GM23338 (cell line): ENCODE data around the gene SACS. TPM values are rescaled to one million over a fixed set of nuclear protein-coding genes. Genes with fewer than 3 reads are reported as not detected.

ENCODE experiments used
- ATAC-seq: fragments of 200-7000 bp; cut with Tn5 transposase; 3 replicates; pipeline ENCODE4 v1.9.1; 2020
- DNase-seq: peaks from one replicate; pipeline ENCODE4 v3.0.0-alpha.2; 2015; ENCODE audit warnings: low spot score
- H2AFZ ChIP-seq: fragments of 200-600 bp; sonication (generic); 2 replicates; pipeline ENCODE4 v1.8.0; 2016; ENCODE audit warnings: antibody characterized with exemption, mild to moderate bottlenecking, moderate library complexity
- H3F3A ChIP-seq: fragments of 200-600 bp; sonication (generic); replicated peaks from 2 replicates; pipeline ENCODE4 v1.8.0; 2017; ENCODE audit warnings: antibody characterized with exemption, mixed run types, low read depth
- H3K27ac ChIP-seq: fragments of 200-600 bp; sonication (generic); 2 replicates; pipeline ENCODE4 v1.6.1; 2016; ENCODE audit warnings: low read depth
- H3K27me3 ChIP-seq: fragments of 200-600 bp; sonication (generic); 2 replicates; pipeline ENCODE4 v1.8.0; 2016; ENCODE audit warnings: mild to moderate bottlenecking, mixed run types, moderate library complexity; ENCODE audit not compliant: insufficient read depth
- H3K36me3 ChIP-seq: fragments of 200-600 bp; sonication (generic); 2 replicates; pipeline ENCODE4 v1.8.0; 2016; ENCODE audit warnings: mild to moderate bottlenecking; ENCODE audit not compliant: insufficient read depth
- H3K4me1 ChIP-seq: fragments of 200-600 bp; sonication (generic); 2 replicates; pipeline ENCODE4 v1.8.0; 2016; ENCODE audit warnings: mild to moderate bottlenecking, moderate library complexity; ENCODE audit not compliant: insufficient read depth
- H3K4me2 ChIP-seq: fragments of 200-600 bp; sonication (generic); 2 replicates; pipeline ENCODE4 v1.7.1; 2017; ENCODE audit warnings: mixed run types
- H3K4me3 ChIP-seq: fragments of 200-600 bp; sonication (generic); 2 replicates; pipeline ENCODE4 v1.6.1; 2016; ENCODE audit warnings: mixed run types
- H3K79me2 ChIP-seq: fragments of 200-600 bp; sonication (generic); replicated peaks from 2 replicates; pipeline ENCODE4 v1.8.0; 2017; ENCODE audit warnings: mild to moderate bottlenecking; ENCODE audit not compliant: insufficient read depth
- H3K9me2 ChIP-seq: fragments of 200-600 bp; sonication (generic); 2 replicates; pipeline ENCODE4 v1.8.0; 2017; ENCODE audit not compliant: insufficient read depth
- H4K20me1 ChIP-seq: fragments of 200-600 bp; sonication (generic); replicated peaks from 2 replicates; pipeline ENCODE4 v1.8.0; 2017; ENCODE audit warnings: mild to moderate bottlenecking; ENCODE audit not compliant: insufficient read depth
- H3K27ac Mint-ChIP-seq: 2 replicates; pipeline ENCODE4 v1.8.0; 2020; ENCODE audit warnings: inconsistent platforms, mild to moderate bottlenecking, moderate library complexity, mixed read lengths
- H3K27me3 Mint-ChIP-seq: 3 replicates; pipeline ENCODE4 v1.8.0; 2022; ENCODE audit warnings: low read depth, mild to moderate bottlenecking, moderate library complexity, mixed read lengths, inconsistent platforms; ENCODE audit not compliant: insufficient read depth, poor library complexity
- H3K36me3 Mint-ChIP-seq: 3 replicates; pipeline ENCODE4 v1.8.0; 2021; ENCODE audit warnings: low read depth, mild to moderate bottlenecking, inconsistent platforms, moderate library complexity, mixed read lengths
- H3K4me1 Mint-ChIP-seq: 3 replicates; pipeline ENCODE4 v1.8.0; 2020; ENCODE audit warnings: mild to moderate bottlenecking, inconsistent platforms, mixed read lengths
- H3K4me3 Mint-ChIP-seq: 3 replicates; pipeline ENCODE4 v1.8.0; 2021; ENCODE audit warnings: moderate library complexity, mild to moderate bottlenecking, inconsistent platforms, mixed read lengths
- H3K9me3 Mint-ChIP-seq: 3 replicates; pipeline ENCODE4 v1.8.0; 2020; ENCODE audit warnings: moderate library complexity, mild to moderate bottlenecking, inconsistent platforms, mixed read lengths
- CTCF ChIP-seq, 2 experiments: fragments of 200-600 bp in 1 of 2; sonication (generic) in 1 of 2; conservative IDR thresholded peaks; 2 replicates each; pipeline versions ENCODE4 v1.5.1 to v1.6.1; 2016 to 2017; ENCODE audit warnings: antibody characterized with exemption in 2 of 2, low read depth in 2 of 2, mild to moderate bottlenecking in 2 of 2, moderate library complexity in 1 of 2
- EZH2 ChIP-seq: fragments of 200-600 bp; sonication (generic); IDR thresholded peaks from one replicate; pipeline ENCODE4 v1.8.0; 2017; ENCODE audit warnings: antibody characterized with exemption, mild to moderate bottlenecking, low read depth; ENCODE audit not compliant: unreplicated experiment
- EZH2phosphoT487 ChIP-seq: fragments of 200-600 bp; sonication (generic); IDR thresholded peaks from one replicate; pipeline ENCODE4 v1.8.1; 2018; ENCODE audit warnings: antibody characterized with exemption; ENCODE audit not compliant: unreplicated experiment
- JUNB ChIP-seq: IDR thresholded peaks from one replicate; pipeline ENCODE4 v1.6.1; 2016; ENCODE audit warnings: antibody characterized with exemption; ENCODE audit not compliant: unreplicated experiment
- NANOG ChIP-seq: IDR thresholded peaks from 2 replicates; pipeline ENCODE4 v1.6.1; 2016; ENCODE audit warnings: antibody characterized with exemption, borderline replicate concordance
- POLR2AphosphoS5 ChIP-seq: IDR thresholded peaks from 2 replicates; pipeline ENCODE4 v1.6.1; 2016; ENCODE audit warnings: antibody characterized with exemption, low read depth
- REST ChIP-seq: IDR thresholded peaks from one replicate; pipeline ENCODE4 v1.6.1; 2018; ENCODE audit warnings: antibody characterized with exemption; ENCODE audit not compliant: unreplicated experiment
- ZNF331 ChIP-seq: fragments of 250-450 bp; sonication (Bioruptor Pico); IDR thresholded peaks from 2 replicates; pipeline ENCODE4 v1.5.0; 2020; ENCODE audit warnings: low read depth, mild to moderate bottlenecking, moderate library complexity
- ZNF462 ChIP-seq: fragments of 250-450 bp; sonication (Bioruptor Pico); IDR thresholded peaks from 2 replicates; pipeline ENCODE4 v1.5.0; 2020; ENCODE audit warnings: mild to moderate bottlenecking, moderate library complexity
- polyA plus RNA-seq: library from polyadenylated mRNA; unstranded; fragments of >200 nt; fragmentation: Nextera tagmentation; extraction: Ambion mirVana; gene quantifications from 2 replicates; pipeline ENCODE4 v1.2.1, GENCODE V29; 2016
- total RNA-seq: library from RNA; depleted of rRNA; stranded (reverse); fragments of >200 nt; shearing (Covaris generic); gene quantifications from 2 replicates; pipeline ENCODE4 v1.2.3, GENCODE V29; 2014

Gene SACS
- total and polyA plus RNA-seq, 2 experiments from 2014 or later: 13.8 to 58.7 TPM

GRCh38 chr13:23449398-23450162 is 16.1 kb upstream of the SACS start:
- no peaks in the 10 kb centered on the region; the same call in 1 of the 3 replicates for H3K9me3 Mint-ChIP-seq
- peak overlapping the region; percentile 92 for H3K27ac Mint-ChIP-seq
- H3K27me3 Mint-ChIP-seq: peaks cover 5% of the 10 kb centered on the region
- H3K36me3 Mint-ChIP-seq: peaks cover 3% of the 10 kb centered on the region; the same call in 2 of the 3 replicates
- 0 out of 2 replicates have a peak, but pooled peaks cover 4% of the 10 kb centered on the region for H3K36me3 ChIP-seq
- peak overlapping the region; percentile 42 for H3K4me3 Mint-ChIP-seq
- no peaks in the 10 kb centered on the region for H3K27me3 ChIP-seq
- TF ChIP-seq EZH2: no peak
- TF ChIP-seq POLR2AphosphoS5: no peak
- TF ChIP-seq NANOG: 0 out of 2 replicates have a peak, but pooled peaks have one; percentile 12
- TF ChIP-seq EZH2phosphoT487: no peak
- TF ChIP-seq ZNF331 (CRISPR knock-in tag): no peak
- TF ChIP-seq ZNF462 (CRISPR knock-in tag): peak; percentile 21; the same call in 1 of the 2 replicates
- no peak for TF ChIP-seq JUNB
- no peak for TF ChIP-seq REST
- 0 out of 4 replicates have a peak, but pooled peaks of 1 of the 2 experiments have one; percentile 14 for TF ChIP-seq CTCF (conservative IDR thresholded peaks at IDR 0.05; ENCODE audit: low read depth in 2 of 2)
- peaks cover 7% of the 10 kb centered on the region; the same call in 1 of the 2 replicates for H3K9me2 ChIP-seq
- no peak overlapping the region for H2AFZ ChIP-seq
- ATAC-seq: peak; percentile 92
- H3K4me2 ChIP-seq: peak overlapping the region; percentile 2
- H3F3A ChIP-seq: peaks cover 4% of the 10 kb centered on the region; the same call in 1 of the 2 replicates
- DNase-seq: peak; percentile 66
- H4K20me1 ChIP-seq: no peaks in the 10 kb centered on the region
- H3K4me1 ChIP-seq: peaks cover 27% of the 10 kb centered on the region
- no peak overlapping the region for H3K4me3 ChIP-seq
- H3K4me1 Mint-ChIP-seq: peaks cover 31% of the 10 kb centered on the region
- peak overlapping the region; percentile 78 for H3K27ac ChIP-seq
- H3K79me2 ChIP-seq: no peaks in the 10 kb centered on the region
